Smooth muscle cell (in vitro differentiated cells): Measurements from ENCODE around the gene CAB39. TPM values are rescaled to one million over a fixed set of nuclear protein-coding genes. Genes with fewer than 3 reads are reported as not detected.
A peak's percentile ranks its signal among the peaks of the same experiment; 100 is the strongest.

Experiments used
- DNase-seq: peaks from one replicate; lab custom pipeline; 2025; ENCODE audit not compliant: unreplicated experiment; lab: John Stamatoyannopoulos, UW
- H2AFZ ChIP-seq: fragments of 200-600 bp; sonication (generic); 2 replicates; pipeline ENCODE4 v1.6.0; 2016; ENCODE audit warnings: antibody characterized with exemption, low read depth, mild to moderate bottlenecking
- H3F3A ChIP-seq: fragments of 200-600 bp; sonication (generic); 2 replicates; pipeline ENCODE4 v1.6.0; 2017; ENCODE audit warnings: antibody characterized with exemption, low read depth
- H3K27ac ChIP-seq: fragments of 200-600 bp; sonication (generic); 2 replicates; pipeline ENCODE4 v1.5.1; 2016; ENCODE audit warnings: low read depth, mild to moderate bottlenecking
- H3K27me3 ChIP-seq: fragments of 200-600 bp; sonication (generic); 2 replicates; pipeline ENCODE4 v1.6.1; 2016; ENCODE audit warnings: low read depth, mild to moderate bottlenecking
- H3K36me3 ChIP-seq: fragments of 200-600 bp; sonication (generic); 2 replicates; pipeline ENCODE4 v1.5.1; 2016; ENCODE audit warnings: low read depth
- H3K4me1 ChIP-seq: fragments of 200-600 bp; sonication (generic); 2 replicates; pipeline ENCODE4 v1.5.1; 2016; ENCODE audit warnings: low read depth
- H3K4me2 ChIP-seq: fragments of 200-600 bp; sonication (generic); 2 replicates; pipeline ENCODE4 v1.6.0; 2016; ENCODE audit warnings: mild to moderate bottlenecking
- H3K4me3 ChIP-seq: fragments of 200-600 bp; sonication (generic); 2 replicates; pipeline ENCODE4 v1.5.1; 2016; ENCODE audit warnings: mild to moderate bottlenecking
- H3K79me2 ChIP-seq: fragments of 200-600 bp; sonication (generic); 2 replicates; pipeline ENCODE4 v1.6.0; 2016; ENCODE audit warnings: low read depth, mild to moderate bottlenecking
- H3K9ac ChIP-seq: fragments of 200-600 bp; sonication (generic); 2 replicates; pipeline ENCODE4 v1.6.0; 2016; ENCODE audit warnings: low read depth
- H3K9me3 ChIP-seq: fragments of 200-600 bp; sonication (generic); replicated peaks from 2 replicates; pipeline ENCODE4 v1.5.1; 2016; ENCODE audit warnings: low read depth
- H4K20me1 ChIP-seq: fragments of 200-600 bp; sonication (generic); 2 replicates; pipeline ENCODE4 v1.6.0; 2016; ENCODE audit warnings: low read depth
- WGBS: methylation state at CpG from one replicate; pipeline ENCODE4 v1.1.7; 2016; ENCODE audit warnings: low lambda C conversion rate; 5-methylcytosine and 5-hydroxymethylcytosine counted together
- polyA plus RNA-seq: library from polyadenylated mRNA; unstranded; fragments of >200 nt; fragmentation: Nextera tagmentation; extraction: Ambion mirVana; gene quantifications from 2 replicates; pipeline ENCODE4 v1.2.1, GENCODE V29; 2016
- total RNA-seq: library from RNA; depleted of rRNA; stranded (reverse); fragments of >200 nt; gene quantifications from 2 replicates; pipeline ENCODE4 v1.2.3, GENCODE V29; 2014
- TF ChIP-seq, protein P1 (sequence below): fragments of 200-600 bp; sonication (generic); IDR thresholded peaks from 2 replicates; pipeline ENCODE4 v1.5.1; 2017; ENCODE audit warnings: borderline replicate concordance, mild to moderate bottlenecking, antibody characterized with exemption; ENCODE audit not compliant: insufficient read depth, poor library complexity, severe bottlenecking

CAB39 gene
- total and polyA plus RNA-seq, 2 experiments from 2014 or later, result 21.7 to 62.4 TPM

- Histone ChIP-seq H3K27ac (no peak overlapping the region), H3K36me3 (no peaks in the 10 kb centered on the region), H3K4me3 (no peak overlapping the region), H4K20me1 (no peaks in the 10 kb centered on the region), H3K4me1 (no peaks in the 10 kb centered on the region), H2AFZ (no peak overlapping the region), H3K79me2 (no peaks in the 10 kb centered on the region), H3K27me3 (no peaks in the 10 kb centered on the region), H3K9me3 (no peaks in the 10 kb centered on the region), H3F3A (peaks cover 4% of the 10 kb centered on the region), H3K4me2 (no peak overlapping the region), H3K9ac (no peak overlapping the region)
- 70% methylated on average over 7 of the region's 7 CpGs for WGBS
- no peak for DNase-seq
- TF ChIP-seq, protein P1, sequence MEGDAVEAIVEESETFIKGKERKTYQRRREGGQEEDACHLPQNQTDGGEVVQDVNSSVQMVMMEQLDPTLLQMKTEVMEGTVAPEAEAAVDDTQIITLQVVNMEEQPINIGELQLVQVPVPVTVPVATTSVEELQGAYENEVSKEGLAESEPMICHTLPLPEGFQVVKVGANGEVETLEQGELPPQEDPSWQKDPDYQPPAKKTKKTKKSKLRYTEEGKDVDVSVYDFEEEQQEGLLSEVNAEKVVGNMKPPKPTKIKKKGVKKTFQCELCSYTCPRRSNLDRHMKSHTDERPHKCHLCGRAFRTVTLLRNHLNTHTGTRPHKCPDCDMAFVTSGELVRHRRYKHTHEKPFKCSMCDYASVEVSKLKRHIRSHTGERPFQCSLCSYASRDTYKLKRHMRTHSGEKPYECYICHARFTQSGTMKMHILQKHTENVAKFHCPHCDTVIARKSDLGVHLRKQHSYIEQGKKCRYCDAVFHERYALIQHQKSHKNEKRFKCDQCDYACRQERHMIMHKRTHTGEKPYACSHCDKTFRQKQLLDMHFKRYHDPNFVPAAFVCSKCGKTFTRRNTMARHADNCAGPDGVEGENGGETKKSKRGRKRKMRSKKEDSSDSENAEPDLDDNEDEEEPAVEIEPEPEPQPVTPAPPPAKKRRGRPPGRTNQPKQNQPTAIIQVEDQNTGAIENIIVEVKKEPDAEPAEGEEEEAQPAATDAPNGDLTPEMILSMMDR, result no peak
Measured at GRCh38 chr2:230681171-230681545, 31.5 kb upstream of the CAB39 start.

GRCh38 chr2:230682546-230682945 is 30.1 kb upstream of the CAB39 start:
- Histone ChIP-seq H4K20me1 (no peaks in the 10 kb centered on the region), H3K27ac (no peak overlapping the region), H3K79me2 (no peaks in the 10 kb centered on the region), H3K9me3 (no peaks in the 10 kb centered on the region), H3K4me2 (no peak overlapping the region), H3K36me3 (no peaks in the 10 kb centered on the region), H3K9ac (no peak overlapping the region), H3F3A (peaks cover 4% of the 10 kb centered on the region), H3K4me1 (peaks cover 4% of the 10 kb centered on the region), H2AFZ (no peak overlapping the region), H3K27me3 (no peaks in the 10 kb centered on the region), H3K4me3 (no peak overlapping the region)
- WGBS, result 88% methylated on average over 3 of the region's 3 CpGs
- TF ChIP-seq, protein P1, result no peak
- DNase-seq, result no peak

GRCh38 chr2:230684270-230685168 is 28.1 kb upstream of the CAB39 start:
- WGBS, result 43% methylated on average over 8 of the region's 8 CpGs
- Histone ChIP-seq H3K36me3 (no peaks in the 10 kb centered on the region), H2AFZ (no peak overlapping the region), H3K4me1 (peaks cover 10% of the 10 kb centered on the region), H3K27me3 (no peaks in the 10 kb centered on the region), H3K4me3 (no peak overlapping the region), H3F3A (peaks cover 4% of the 10 kb centered on the region), H3K9ac (peak overlapping the region; percentile 29), H3K9me3 (no peaks in the 10 kb centered on the region), H3K4me2 (peak overlapping the region; percentile 23), H4K20me1 (no peaks in the 10 kb centered on the region), H3K79me2 (no peaks in the 10 kb centered on the region), H3K27ac (peak overlapping the region; percentile 71)
- TF ChIP-seq, protein P1, result no peak
- no peak for DNase-seq
